Activated CD4-positive, alpha-beta T cell treated with anti-CD3 and anti-CD28 coated beads for 36 hours (primary cell): ENCODE measurements around the gene ZC3H14. TPM values are rescaled to one million over a fixed set of nuclear protein-coding genes. Genes with fewer than 3 reads are reported as not detected.
"Not testable (repeated sequence)": the region's sequence is repeated elsewhere in the genome, so short reads cannot be mapped to it uniquely, and the experiment has no call there.

ENCODE experiments used
- ATAC-seq: fragments of 200-7000 bp; cut with Tn5 transposase; one replicate; pipeline ENCODE4 v1.10.0; 2021; ENCODE audit warnings: mild to moderate bottlenecking, moderate library complexity
- CTCF ChIA-PET: fragments of 350-600 bp; sonication (Branson Sonifier 250); formaldehyde crosslinking; loops from one replicate; lab custom pipeline; 2021; ENCODE audit warnings: antibody characterized with exemption; lab: Charles Lee
- POLR2A ChIA-PET: fragments of 350-600 bp; sonication (Branson Sonifier 250); formaldehyde crosslinking; loops from one replicate; lab custom pipeline; 2021; ENCODE audit warnings: antibody characterized with exemption, inconsistent platforms; lab: Charles Lee
- DNase-seq: peaks from one replicate; pipeline ENCODE4 v3.0.0-alpha.2; 2020
- H3K27ac Mint-ChIP-seq: one replicate; pipeline ENCODE4 v1.8.0; 2021; ENCODE audit warnings: mixed read lengths
- H3K27me3 Mint-ChIP-seq: one replicate; pipeline ENCODE4 v1.8.0; 2021; ENCODE audit warnings: mixed read lengths
- H3K36me3 Mint-ChIP-seq: one replicate; pipeline ENCODE4 v1.8.0; 2021; ENCODE audit warnings: low read depth, mixed read lengths
- H3K4me1 Mint-ChIP-seq: one replicate; pipeline ENCODE4 v1.8.0; 2021; ENCODE audit warnings: mixed read lengths
- H3K4me3 Mint-ChIP-seq: one replicate; pipeline ENCODE4 v1.8.0; 2021; ENCODE audit warnings: mild to moderate bottlenecking, moderate library complexity, mixed read lengths
- H3K9me3 Mint-ChIP-seq: one replicate; pipeline ENCODE4 v1.8.0; 2021; ENCODE audit warnings: low read depth, mixed read lengths
- intact Hi-C, 2 experiments: fragments of 100-400 bp; cut with DNase I in 1 of 2; cut with micrococcal nuclease in 1 of 2; formaldehyde crosslinking; loops; one replicate each; pipeline versions ENCODE4 v1.14.2 to v1.15.1; 2022 to 2024; cut with DNase I, micrococcal nuclease
- total RNA-seq, 2 experiments: library from RNA; stranded (reverse); gene quantifications; one replicate each; pipeline ENCODE4 v1.2.3, GENCODE V29; 2021

Gene ZC3H14
- total RNA-seq = 10 to 100 TPM; 46.9 to 63.6 TPM

- H3K27ac Mint-ChIP-seq = peak within 1 kb of the TSS; percentile 92
- H3K4me3 Mint-ChIP-seq = peak within 1 kb of the TSS; percentile 83
- DNase-seq = peak; percentile 91
- intact Hi-C loops = loop anchor here (1.0 to 10.0 kb wide), 12 partner anchors 36 to 1393 kb away; partner anchors contain the start of genes EML5 (in 2 of the 2), GPR65 (in 2 of the 2), TTC8 (in 2 of the 2) and GALC (in 1 of the 2)
- H3K9me3 Mint-ChIP-seq = no peaks in the 10 kb centered on the region
- CTCF ChIA-PET = interaction anchor here (0.6 kb wide), 1 partner anchor 179 kb away, joined by 3 read pairs; no protein-coding TSS in a partner anchor
- peaks cover 12% of the 10 kb centered on the region for H3K36me3 Mint-ChIP-seq
- H3K4me1 Mint-ChIP-seq = peaks cover 31% of the 10 kb centered on the region
- peak; percentile 94 for ATAC-seq
- POLR2A ChIA-PET = interaction anchor here (1.3 kb wide), 1 partner anchor 32 kb away, joined by 4 read pairs; no protein-coding TSS in a partner anchor
- H3K27me3 Mint-ChIP-seq = peaks cover 12% of the 10 kb centered on the region
These were observed at the start of gene ZC3H14 for GRCh38 chr14:88562831-88563686. TSS of gene ZC3H14 (plus strand) at chr14:88563037. CDS start at chr14:88563134, 97 bp downstream.

GRCh38 chr14:88515499-88516221 lies 47.2 kb upstream of the ZC3H14 start:
- no peaks in the 10 kb centered on the region for H3K36me3 Mint-ChIP-seq
- intact Hi-C loops = no loop called here
- H3K4me1 Mint-ChIP-seq = no peaks in the 10 kb centered on the region
- no peak overlapping the region for H3K27ac Mint-ChIP-seq
- CTCF ChIA-PET = interaction anchor here (0.9 to 1.1 kb wide), 2 partner anchors 23 to 51 kb away, joined by 3 to 4 read pairs; no protein-coding TSS in a partner anchor
- DNase-seq (no peak), ATAC-seq (no peak)
- H3K9me3 Mint-ChIP-seq = no peaks in the 10 kb centered on the region
- POLR2A ChIA-PET = no interaction called here
- no peak overlapping the region for H3K4me3 Mint-ChIP-seq
- H3K27me3 Mint-ChIP-seq = peaks cover 15% of the 10 kb centered on the region

- H3K4me3 Mint-ChIP-seq = no peak overlapping the region
- CTCF ChIA-PET = no interaction called here
These were observed 45.9 kb upstream of the ZC3H14 start for GRCh38 chr14:88516861-88517357.

GRCh38 chr14:88518592-88519512 lies 44.0 kb upstream of the ZC3H14 start:
- H3K36me3 Mint-ChIP-seq = no peaks in the 10 kb centered on the region
- H3K9me3 Mint-ChIP-seq = no peaks in the 10 kb centered on the region
- no peak overlapping the region for H3K27ac Mint-ChIP-seq
- no peak for DNase-seq
- intact Hi-C loops = no loop called here
- H3K4me3 Mint-ChIP-seq = no peak overlapping the region
- ChIA-PET CTCF (no interaction called here), POLR2A (interaction anchor here (0.5 kb wide), 1 partner anchor 32 kb away, joined by 3 read pairs; no protein-coding TSS in a partner anchor)
- peaks cover 20% of the 10 kb centered on the region for H3K27me3 Mint-ChIP-seq
- H3K4me1 Mint-ChIP-seq = no peaks in the 10 kb centered on the region
- ATAC-seq = no peak

More at GRCh38 chr14:88516861-88517357, 45.9 kb upstream of the ZC3H14 start:
- DNase-seq = no peak
- Mint-ChIP-seq H3K27ac (no peak overlapping the region), H3K4me1 (no peaks in the 10 kb centered on the region), H3K9me3 (no peaks in the 10 kb centered on the region), H3K36me3 (no peaks in the 10 kb centered on the region), H3K27me3 (peaks cover 16% of the 10 kb centered on the region)
- POLR2A ChIA-PET = no interaction called here
- no peak for ATAC-seq
- intact Hi-C loops = no loop called here

DNA sequence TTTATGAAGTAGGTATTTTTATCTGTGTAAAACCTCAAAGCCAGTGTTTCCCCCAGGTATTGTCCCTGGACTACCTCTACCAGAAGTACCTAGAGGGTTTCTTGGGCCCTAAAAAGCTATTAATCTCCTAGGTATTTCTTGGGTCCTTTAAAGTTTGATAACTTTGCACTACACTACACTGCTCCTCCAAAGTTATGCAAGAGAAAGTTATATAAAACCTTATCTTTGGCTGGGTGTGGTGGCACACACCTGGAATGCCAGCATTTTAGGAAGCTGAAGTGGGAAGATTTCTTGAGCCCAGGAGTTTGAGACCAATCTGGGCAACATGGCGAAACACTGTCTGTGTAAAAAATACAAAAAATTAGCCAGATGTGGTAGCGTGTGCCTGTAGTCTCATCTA lies 42.9 kb upstream of the ZC3H14 start:
- no peaks in the 10 kb centered on the region for H3K4me1 Mint-ChIP-seq
- CTCF ChIA-PET = no interaction called here

GRCh38 chr14:88521818-88522217 lies 41.0 kb upstream of the ZC3H14 start:
- H3K4me3 Mint-ChIP-seq = no peak overlapping the region
- no peaks in the 10 kb centered on the region for H3K36me3 Mint-ChIP-seq
- H3K9me3 Mint-ChIP-seq = no peaks in the 10 kb centered on the region
- no peaks in the 10 kb centered on the region for H3K4me1 Mint-ChIP-seq
- POLR2A ChIA-PET = no interaction called here
- DNase-seq (no peak), ATAC-seq (no peak)
- intact Hi-C loops = no loop called here
- H3K27ac Mint-ChIP-seq = no peak overlapping the region
- peaks cover 18% of the 10 kb centered on the region for H3K27me3 Mint-ChIP-seq
- CTCF ChIA-PET = interaction anchor here (1.5 to 1.6 kb wide), 2 partner anchors 8 to 28 kb away, joined by 4 to 5 read pairs; no protein-coding TSS in a partner anchor

More for the DNA sequence above, 42.9 kb upstream of the ZC3H14 start:
- Mint-ChIP-seq H3K4me3 (no peak overlapping the region), H3K36me3 (no peaks in the 10 kb centered on the region), H3K9me3 (no peaks in the 10 kb centered on the region), H3K27me3 (peaks cover 16% of the 10 kb centered on the region), H3K27ac (no peak overlapping the region)
- DNase-seq (no peak), ATAC-seq (no peak)
- POLR2A ChIA-PET = interaction anchor here (0.6 kb wide), 1 partner anchor 30 kb away, joined by 5 read pairs; no protein-coding TSS in a partner anchor
- intact Hi-C loops = no loop called here

GRCh38 chr14:88522393-88522792 lies 40.4 kb upstream of the ZC3H14 start:
- ChIA-PET POLR2A (no interaction called here), CTCF (interaction anchor here (1.5 to 1.6 kb wide), 2 partner anchors 9 to 29 kb away, joined by 4 to 5 read pairs; no protein-coding TSS in a partner anchor)
- H3K4me3 Mint-ChIP-seq = no peak overlapping the region
- no peak overlapping the region for H3K27ac Mint-ChIP-seq
- DNase-seq (no peak), ATAC-seq (no peak)
- intact Hi-C loops = no loop called here
- peaks cover 23% of the 10 kb centered on the region for H3K27me3 Mint-ChIP-seq
- no peaks in the 10 kb centered on the region for H3K9me3 Mint-ChIP-seq
- H3K4me1 Mint-ChIP-seq = no peaks in the 10 kb centered on the region
- no peaks in the 10 kb centered on the region for H3K36me3 Mint-ChIP-seq

DNA sequence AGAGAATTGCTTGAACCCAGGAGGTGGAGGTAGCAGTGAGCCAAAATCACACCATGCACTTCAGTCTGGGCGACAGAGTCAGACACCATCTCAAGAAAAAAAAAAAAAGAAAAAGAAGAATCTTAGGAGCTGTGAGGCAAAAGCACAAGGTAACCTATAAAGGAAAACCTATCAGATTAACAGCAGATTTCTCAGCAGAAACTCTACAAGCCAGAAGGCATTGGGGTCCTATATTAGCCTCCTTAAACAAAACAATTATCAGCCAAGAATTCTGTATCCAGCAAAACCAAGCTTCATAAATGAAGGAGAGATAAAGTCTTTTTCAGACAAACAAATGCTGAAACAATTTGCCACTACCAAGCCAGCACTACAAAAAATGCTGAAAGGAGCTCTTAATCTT lies 32.9 kb upstream of the ZC3H14 start:
- POLR2A ChIA-PET = interaction anchor here (0.6 kb wide), 1 partner anchor 157 kb away, joined by 4 read pairs; no protein-coding TSS in a partner anchor
- H3K4me3 Mint-ChIP-seq = not testable (repeated sequence)

DNA sequence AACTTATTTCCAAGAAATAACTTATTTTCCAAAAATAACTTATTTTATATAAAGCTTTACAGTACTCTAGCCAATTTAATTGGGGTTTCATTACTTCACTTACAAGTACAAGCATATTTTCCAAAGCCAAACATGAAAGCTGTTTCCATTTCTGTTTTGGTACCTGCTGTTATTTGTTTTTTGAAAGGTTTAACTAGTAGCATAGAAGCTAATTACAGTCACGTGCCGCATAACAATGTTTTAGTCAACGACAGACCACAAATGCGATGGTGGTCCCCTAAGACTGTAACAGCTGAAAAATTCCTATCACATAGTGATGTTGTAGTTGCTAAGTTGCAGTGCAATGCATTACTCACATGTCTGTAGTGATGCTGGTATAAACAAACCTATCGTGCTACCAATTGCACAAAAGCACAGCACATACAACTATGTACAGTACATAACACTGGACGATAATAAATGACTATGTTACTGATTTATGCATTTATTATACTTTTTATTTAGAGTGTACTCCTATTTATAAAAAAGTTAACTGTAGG lies 29.7 kb upstream of the ZC3H14 start:
- ATAC-seq (no peak), DNase-seq (no peak)
- POLR2A ChIA-PET = no interaction called here
- Mint-ChIP-seq H3K4me3 (no peak overlapping the region), H3K27ac (no peak overlapping the region), H3K4me1 (no peaks in the 10 kb centered on the region), H3K9me3 (peaks cover 10% of the 10 kb centered on the region), H3K36me3 (peaks cover 7% of the 10 kb centered on the region), H3K27me3 (peaks cover 15% of the 10 kb centered on the region)
- CTCF ChIA-PET = no interaction called here
- intact Hi-C loops = no loop called here

More for the DNA sequence above, 32.9 kb upstream of the ZC3H14 start:
- CTCF ChIA-PET = interaction anchor here (0.7 kb wide), 1 partner anchor 91 kb away, joined by 3 read pairs; no protein-coding TSS in a partner anchor
- H3K27me3 Mint-ChIP-seq = peaks cover 35% of the 10 kb centered on the region
- ATAC-seq, H3K4me1 Mint-ChIP-seq, intact Hi-C loops, DNase-seq, H3K36me3 Mint-ChIP-seq, H3K27ac Mint-ChIP-seq: not testable (repeated sequence)
- peaks cover 10% of the 10 kb centered on the region for H3K9me3 Mint-ChIP-seq

GRCh38 chr14:88535149-88535548 lies 27.7 kb upstream of the ZC3H14 start:
- Mint-ChIP-seq H3K27me3 (peaks cover 9% of the 10 kb centered on the region), H3K36me3 (no peaks in the 10 kb centered on the region), H3K27ac (no peak overlapping the region), H3K4me3 (no peak overlapping the region), H3K4me1 (no peaks in the 10 kb centered on the region), H3K9me3 (peaks cover 5% of the 10 kb centered on the region)
- CTCF ChIA-PET = interaction anchor here (0.9 kb wide), 1 partner anchor 12 kb away, joined by 6 read pairs; no protein-coding TSS in a partner anchor
- POLR2A ChIA-PET = no interaction called here
- ATAC-seq (no peak), DNase-seq (no peak)
- intact Hi-C loops = no loop called here
